Neuronal stem cell (in vitro differentiated cells): ENCODE data around the gene FAM72C. TPM values are rescaled to one million over a fixed set of nuclear protein-coding genes. Genes with fewer than 3 reads are reported as not detected.

Source experiments
- small RNA-seq: library from polyadenylated mRNA; stranded (forward); fragments of <200 nt; extraction: miRNeasy Mini kit (QIAGEN cat#:217004); gene quantifications from one replicate; pipeline ENCODE3, GENCODE V24; 2013; ENCODE audit not compliant: insufficient read depth

FAM72C gene

Small RNA genes within 50 kb of the gene (small RNA-seq; reads per million reads assigned to genes)
- gene HIST2H3PS2, result not detected
